ENCODE results near the gene NPHP4. TPM values are rescaled to one million over a fixed set of nuclear protein-coding genes. Genes with fewer than 3 reads are reported as not detected.
A peak's percentile ranks its signal among the peaks of the same experiment; 100 is the strongest.

NPHP4 gene
- total and polyA plus RNA-seq, 9 of the 15 experiments (the other 6 are each of a cell fraction or from before 2014, with no cell fraction given), result 0.52 to 26.2 (median 6.7) TPM

GRCh38 chr1:6009120-6010040 is 17.2 kb upstream of the NPHP4 start (continued):
- TF ChIP-seq, protein P1, sequence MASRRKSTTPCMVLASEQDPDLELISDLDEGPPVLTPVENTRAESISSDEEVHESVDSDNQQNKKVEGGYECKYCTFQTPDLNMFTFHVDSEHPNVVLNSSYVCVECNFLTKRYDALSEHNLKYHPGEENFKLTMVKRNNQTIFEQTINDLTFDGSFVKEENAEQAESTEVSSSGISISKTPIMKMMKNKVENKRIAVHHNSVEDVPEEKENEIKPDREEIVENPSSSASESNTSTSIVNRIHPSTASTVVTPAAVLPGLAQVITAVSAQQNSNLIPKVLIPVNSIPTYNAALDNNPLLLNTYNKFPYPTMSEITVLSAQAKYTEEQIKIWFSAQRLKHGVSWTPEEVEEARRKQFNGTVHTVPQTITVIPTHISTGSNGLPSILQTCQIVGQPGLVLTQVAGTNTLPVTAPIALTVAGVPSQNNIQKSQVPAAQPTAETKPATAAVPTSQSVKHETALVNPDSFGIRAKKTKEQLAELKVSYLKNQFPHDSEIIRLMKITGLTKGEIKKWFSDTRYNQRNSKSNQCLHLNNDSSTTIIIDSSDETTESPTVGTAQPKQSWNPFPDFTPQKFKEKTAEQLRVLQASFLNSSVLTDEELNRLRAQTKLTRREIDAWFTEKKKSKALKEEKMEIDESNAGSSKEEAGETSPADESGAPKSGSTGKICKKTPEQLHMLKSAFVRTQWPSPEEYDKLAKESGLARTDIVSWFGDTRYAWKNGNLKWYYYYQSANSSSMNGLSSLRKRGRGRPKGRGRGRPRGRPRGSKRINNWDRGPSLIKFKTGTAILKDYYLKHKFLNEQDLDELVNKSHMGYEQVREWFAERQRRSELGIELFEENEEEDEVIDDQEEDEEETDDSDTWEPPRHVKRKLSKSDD (conservative IDR thresholded peaks at IDR 0.05; ENCODE audit: low read length), result no peak
- TF ChIP-seq ZNF165 (CRISPR knock-in tag; IDR thresholded peaks at IDR 0.05; ENCODE audit: borderline replicate concordance), result no peak
- TF ChIP-seq ZNF253 (CRISPR knock-in tag; conservative IDR thresholded peaks at IDR 0.05), result no peak
- TF ChIP-seq SOX6 (IDR thresholded peaks at IDR 0.05), result no peak
- TF ChIP-seq HDAC1 (IDR thresholded peaks at IDR 0.05), result no peak
- TF ChIP-seq TEAD2 (tag; IDR thresholded peaks at IDR 0.05), result no peak
- TF ChIP-seq ESRRB (CRISPR knock-in tag; IDR thresholded peaks at IDR 0.05; ENCODE audit: borderline replicate concordance), result no peak
- no peak for TF ChIP-seq CBX1 (IDR thresholded peaks at IDR 0.05; ENCODE audit: low read depth)
- no peak for TF ChIP-seq GABPB2 (CRISPR knock-in tag; conservative IDR thresholded peaks at IDR 0.05)
- peak; percentile 40; the same call in 1 of the 2 replicates for TF ChIP-seq ARID1B (IDR thresholded peaks at IDR 0.05)
- TF ChIP-seq HIVEP1 (CRISPR knock-in tag; IDR thresholded peaks at IDR 0.05), result no peak
- no peak for TF ChIP-seq ZNF217 (CRISPR knock-in tag; IDR thresholded peaks at IDR 0.05)
- peak; percentile 31; the same call in 1 of the 2 replicates for TF ChIP-seq TEAD4 (IDR thresholded peaks at IDR 0.05; ENCODE audit: low read length)
- no peak for TF ChIP-seq TEAD4 (CRISPR knock-in tag; IDR thresholded peaks at IDR 0.05; ENCODE audit: borderline replicate concordance)
- TF ChIP-seq PHB2 (IDR thresholded peaks at IDR 0.05; ENCODE audit: low read depth), result no peak
- TF ChIP-seq SMARCA5 (IDR thresholded peaks at IDR 0.05), result no peak
- no peak for TF ChIP-seq ZNF449 (CRISPR knock-in tag; IDR thresholded peaks at IDR 0.05)
- no peak for TF ChIP-seq SNIP1 (IDR thresholded peaks at IDR 0.05; ENCODE audit: low read depth)
- TF ChIP-seq POU5F1 (IDR thresholded peaks at IDR 0.05; ENCODE audit: borderline replicate concordance, low read depth, low read length, partially characterized antibody), result no peak
- TF ChIP-seq ZNF444 (CRISPR knock-in tag; IDR thresholded peaks at IDR 0.05), result no peak
- no peak for TF ChIP-seq MED1 (CRISPR knock-in tag; IDR thresholded peaks at IDR 0.05; ENCODE audit: borderline replicate concordance)
- peak; percentile 51; the same call in 1 of the 2 replicates for TF ChIP-seq SMARCA4 (IDR thresholded peaks at IDR 0.05)
- no peak for TF ChIP-seq ZNF184 (CRISPR knock-in tag; IDR thresholded peaks at IDR 0.05)
- TF ChIP-seq CEBPG (CRISPR knock-in tag; IDR thresholded peaks at IDR 0.05), result no peak
- peak in 1 of 2 experiments; percentile 37; a peak in 1 of 4 replicates for TF ChIP-seq CEBPG (tag; conservative IDR thresholded peaks at IDR 0.05 in 1 of 2, IDR thresholded peaks at IDR 0.05 in 1 of 2)
- TF ChIP-seq ZNF696 (CRISPR knock-in tag; conservative IDR thresholded peaks at IDR 0.05), result no peak
- TF ChIP-seq U2AF2 (optimal IDR thresholded peaks at IDR 0.05; ENCODE audit: low read depth, low read length), result no peak
